ENCODE data around the gene IPO5.

The IPO5 gene

GRCh38 chr13:98066636-98067035 is 113.2 kb downstream of the IPO5 start:
- DNase-seq (ENCODE audit: low read depth), result no peak
- TF ChIP-seq CTCF (IDR thresholded peaks at IDR 0.05; ENCODE audit: low read length, missing control alignments), result no peak
- H3K4me3 ChIP-seq (replicated peaks; ENCODE audit: low read depth, low read length), result no peak overlapping the region

GRCh38 chr13:98068521-98068920 is 115.0 kb downstream of the IPO5 start:
- H3K4me3 ChIP-seq (replicated peaks; ENCODE audit: low read depth, low read length), result no peak overlapping the region
- TF ChIP-seq CTCF (IDR thresholded peaks at IDR 0.05; ENCODE audit: low read length, missing control alignments), result no peak
- no peak for DNase-seq (ENCODE audit: low read depth)

- no peak for TF ChIP-seq CTCF (IDR thresholded peaks at IDR 0.05; ENCODE audit: low read length, missing control alignments)
- no peak overlapping the region for H3K4me3 ChIP-seq (replicated peaks; ENCODE audit: low read depth, low read length)
- no peak for DNase-seq (ENCODE audit: low read depth)
Measured at GRCh38 chr13:98069985-98070384, 116.5 kb downstream of the IPO5 start.

GRCh38 chr13:98071316-98071715 is 117.8 kb downstream of the IPO5 start:
- no peak for DNase-seq (ENCODE audit: low read depth)
- no peak for TF ChIP-seq CTCF (IDR thresholded peaks at IDR 0.05; ENCODE audit: low read length, missing control alignments)
- H3K4me3 ChIP-seq (replicated peaks; ENCODE audit: low read depth, low read length), result no peak overlapping the region

GRCh38 chr13:98072476-98072875 is 119.0 kb downstream of the IPO5 start:
- DNase-seq (ENCODE audit: low read depth), result no peak
- no peak for TF ChIP-seq CTCF (IDR thresholded peaks at IDR 0.05; ENCODE audit: low read length, missing control alignments)
- H3K4me3 ChIP-seq (replicated peaks; ENCODE audit: low read depth, low read length), result no peak overlapping the region
